K562 (cell line): ENCODE measurements around the gene PTRH1. TPM values are rescaled to one million over a fixed set of nuclear protein-coding genes. Genes with fewer than 3 reads are reported as not detected.

ENCODE experiments used
- ARID2 ChIP-seq: fragments of 450-650 bp; IDR thresholded peaks from 2 replicates; pipeline ENCODE4 v1.6.1; 2017; ENCODE audit warnings: antibody characterized with exemption, mild to moderate bottlenecking
- CC2D1A ChIP-seq: fragments of 450-650 bp; IDR thresholded peaks from 2 replicates; pipeline ENCODE4 v1.6.1; 2017; ENCODE audit warnings: mild to moderate bottlenecking
- CTBP1 ChIP-seq: fragments of 450-650 bp; IDR thresholded peaks from 2 replicates; pipeline ENCODE4 v1.6.1; 2016; ENCODE audit warnings: borderline replicate concordance
- DMBX1 ChIP-seq: fragments of 250-450 bp; sonication (Bioruptor Pico); IDR thresholded peaks from 2 replicates; pipeline ENCODE4 v1.8.0; 2022; ENCODE audit warnings: inconsistent platforms, mild to moderate bottlenecking, moderate library complexity, borderline replicate concordance
- ETV6 ChIP-seq, 3 experiments: fragments of 150-350 bp in 1 of 3; sonication (generic) in 1 of 3; formaldehyde crosslinking in 1 of 3; IDR thresholded peaks; 2 replicates each; pipeline versions ENCODE4 v1.6.1 to v1.8.0; 2014 to 2022; ENCODE audit warnings: borderline replicate concordance in 2 of 3, low read depth in 2 of 3, antibody characterized with exemption in 1 of 3, low read length in 1 of 3, mild to moderate bottlenecking in 1 of 3, missing genetic modification reagents in 1 of 3
- HCFC1 ChIP-seq: IDR thresholded peaks from 2 replicates; pipeline ENCODE4 v1.6.1; 2012; ENCODE audit warnings: low read depth, low read length, improper control_type of control experiment
- KDM4B ChIP-seq, 2 experiments: fragments of 450-650 bp in 1 of 2; sonication (generic) in 1 of 2; IDR thresholded peaks; 2 replicates each; pipeline ENCODE4 v1.6.1; 2016 to 2017; ENCODE audit warnings: borderline replicate concordance in 2 of 2, antibody characterized with exemption in 1 of 2, low read depth in 1 of 2, mild to moderate bottlenecking in 1 of 2
- MEF2D ChIP-seq: conservative IDR thresholded peaks from 2 replicates; pipeline ENCODE4 v1.6.1; 2016; ENCODE audit warnings: low read depth, missing genetic modification characterization, missing compliant biosample characterization
- MTF1 ChIP-seq: fragments of 250-450 bp; sonication (Bioruptor Pico); IDR thresholded peaks from 2 replicates; pipeline ENCODE4 v1.9.0; 2021; ENCODE audit warnings: moderate library complexity, mild to moderate bottlenecking, inconsistent platforms, borderline replicate concordance
- MYC ChIP-seq, 2 experiments: fragments of 250-450 bp in 1 of 2; sonication (Bioruptor Pico) in 1 of 2; IDR thresholded peaks; 2 replicates each; pipeline versions ENCODE4 v1.5.1 to v1.6.1; 2012 to 2021; ENCODE audit warnings: low read depth in 2 of 2, borderline replicate concordance in 1 of 2, improper control_type of control experiment in 1 of 2, low read length in 1 of 2, mild to moderate bottlenecking in 1 of 2, moderate library complexity in 1 of 2
- NFXL1 ChIP-seq: fragments of 450-650 bp; formaldehyde crosslinking; IDR thresholded peaks from 2 replicates; pipeline ENCODE4 v1.4.0; 2021; ENCODE audit warnings: mild to moderate bottlenecking
- NR2C2 ChIP-seq, 2 experiments: fragments of 200-800 bp in 1 of 2; sonication (Bioruptor generic) in 1 of 2; sonication (generic) in 1 of 2; formaldehyde crosslinking in 1 of 2; IDR thresholded peaks; 2 replicates each; pipeline versions ENCODE4 v1.6.1 to v1.8.0; 2016 to 2022; ENCODE audit warnings: mild to moderate bottlenecking in 1 of 2, missing compliant biosample characterization in 1 of 2, missing genetic modification characterization in 1 of 2, missing genetic modification reagents in 1 of 2
- RAD21 ChIP-seq, 2 experiments: fragments of 250-450 bp in 1 of 2; fragments of 450-650 bp in 1 of 2; sonication (Bioruptor Pico) in 1 of 2; formaldehyde crosslinking in 1 of 2; IDR thresholded peaks in 1 of 2; conservative IDR thresholded peaks in 1 of 2; 2 replicates each; pipeline versions ENCODE4 v1.4.0 to v1.8.0; 2020 to 2022; ENCODE audit warnings: mild to moderate bottlenecking in 2 of 2, moderate library complexity in 1 of 2
- RB1 ChIP-seq: fragments of 450-650 bp; IDR thresholded peaks from 2 replicates; pipeline ENCODE4 v1.6.1; 2017; ENCODE audit warnings: low read depth, mild to moderate bottlenecking
- STAG1 ChIP-seq: sonication (generic); formaldehyde crosslinking; IDR thresholded peaks from 2 replicates; pipeline ENCODE4 v1.5.0; 2020; ENCODE audit warnings: missing genetic modification reagents, borderline replicate concordance
- TOE1 ChIP-seq, 2 experiments: fragments of 450-650 bp in 1 of 2; sonication (generic) in 1 of 2; formaldehyde crosslinking in 1 of 2; IDR thresholded peaks; 2 replicates each; pipeline versions ENCODE4 v1.7.1 to v1.8.0; 2016 to 2022; ENCODE audit warnings: borderline replicate concordance in 2 of 2, mild to moderate bottlenecking in 2 of 2, antibody characterized with exemption in 1 of 2, inconsistent platforms in 1 of 2, low read depth in 1 of 2, missing genetic modification reagents in 1 of 2, moderate library complexity in 1 of 2
- USF1 ChIP-seq: sonication (generic); formaldehyde crosslinking; IDR thresholded peaks from 2 replicates; pipeline ENCODE4 v1.9.0; 2022; ENCODE audit warnings: mild to moderate bottlenecking, missing genetic modification reagents
- ZBTB33 ChIP-seq: sonication (generic); formaldehyde crosslinking; IDR thresholded peaks from 2 replicates; pipeline ENCODE4 v1.8.1; 2023; ENCODE audit warnings: mild to moderate bottlenecking, missing genetic modification reagents
- ZFP91 ChIP-seq: sonication (generic); formaldehyde crosslinking; IDR thresholded peaks from 2 replicates; pipeline ENCODE4 v1.8.0; 2022; ENCODE audit warnings: mild to moderate bottlenecking, missing genetic modification reagents
- ZNF263 ChIP-seq: sonication (generic); formaldehyde crosslinking; IDR thresholded peaks from 2 replicates; pipeline ENCODE4 v1.8.0; 2022; ENCODE audit warnings: mild to moderate bottlenecking, missing genetic modification reagents, borderline replicate concordance
- polyA plus RNA-seq, 8 experiments: library from polyadenylated mRNA; depleted of rRNA in 4 of 8; stranded (reverse) in 5 of 8; unstranded in 3 of 8; fragments of >200 nt; fragmentation: Nextera tagmentation in 2 of 8; fragmentation: Illumina TruSeq in 1 of 8; extraction: Ambion mirVana in 2 of 8; extraction: Trizol in 1 of 8; gene quantifications; 2 replicates each; pipeline versions ENCODE4 v1.2.1 to v1.2.3, GENCODE V29; 2011 to 2014; ENCODE audit warnings: inconsistent platforms in 1 of 8, missing spikeins in 1 of 8
- total RNA-seq, 7 experiments: library from RNA; depleted of rRNA in 6 of 7; stranded (reverse); fragments of >200 nt in 6 of 7; fragmentation: Illumina TruSeq in 2 of 7; extraction: Trizol in 2 of 7; gene quantifications; 2 replicates each; pipeline versions ENCODE4 v1.2.1 to v1.2.3, GENCODE V29; 2011 to 2021; ENCODE audit warnings: low replicate concordance in 1 of 7

The PTRH1 gene
- total and polyA plus RNA-seq, 9 of the 15 experiments (the other 6 are each of a cell fraction or from before 2014, with no cell fraction given): 0.63 to 43.1 (median 5.7) TPM

- TF ChIP-seq STAG1: peak; percentile 96
- TF ChIP-seq ZFP91 (CRISPR knock-in tag): 0 out of 2 replicates have a peak, but pooled peaks have one; percentile 15
- peak; percentile 64; the same call in 1 of the 2 replicates for TF ChIP-seq MYC (IDR thresholded peaks at IDR 0.05; ENCODE audit: low read depth, low read length)
- 0 out of 2 replicates have a peak, but pooled peaks have one; percentile 38 for TF ChIP-seq MYC (CRISPR knock-in tag; IDR thresholded peaks at IDR 0.05; ENCODE audit: borderline replicate concordance, low read depth)
- peak; percentile 1; the same call in 1 of the 2 replicates for TF ChIP-seq USF1 (CRISPR knock-in tag)
- peak; percentile 83 for TF ChIP-seq CC2D1A
- TF ChIP-seq NFXL1 (CRISPR knock-in tag): no peak
- TF ChIP-seq RB1: peak; percentile 66; the same call in 1 of the 2 replicates
- TF ChIP-seq MEF2D (tag): no peak
- no peak for TF ChIP-seq ETV6 (IDR thresholded peaks at IDR 0.05; ENCODE audit: borderline replicate concordance in 1 of 2, low read depth in 2 of 2, low read length in 1 of 2)
- peak; percentile 84; the same call in 1 of the 2 replicates for TF ChIP-seq ETV6 (CRISPR knock-in tag; IDR thresholded peaks at IDR 0.05; ENCODE audit: borderline replicate concordance)
- no peak for TF ChIP-seq DMBX1 (CRISPR knock-in tag)
- TF ChIP-seq CTBP1: 0 out of 2 replicates have a peak, but pooled peaks have one; percentile 24
- no peak for TF ChIP-seq TOE1 (IDR thresholded peaks at IDR 0.05; ENCODE audit: borderline replicate concordance)
- 0 out of 2 replicates have a peak, but pooled peaks have one; percentile 53 for TF ChIP-seq TOE1 (CRISPR knock-in tag; IDR thresholded peaks at IDR 0.05; ENCODE audit: borderline replicate concordance, low read depth)
- TF ChIP-seq ZNF263 (CRISPR knock-in tag): peak; percentile 14; the same call in 1 of the 2 replicates
- no peak for TF ChIP-seq HCFC1
- peak; percentile 58 for TF ChIP-seq ARID2
- TF ChIP-seq NR2C2 (CRISPR knock-in tag; IDR thresholded peaks at IDR 0.05): peak; percentile 30; the same call in 1 of the 2 replicates
- TF ChIP-seq NR2C2 (tag; IDR thresholded peaks at IDR 0.05): no peak
- TF ChIP-seq KDM4B (IDR thresholded peaks at IDR 0.05; ENCODE audit: borderline replicate concordance in 2 of 2, low read depth in 1 of 2): 0 out of 4 replicates have a peak, but pooled peaks of 1 of the 2 experiments have one; percentile 10
- peak; percentile 89 for TF ChIP-seq ZBTB33 (CRISPR knock-in tag)
- TF ChIP-seq MTF1: no peak
- peak in 1 of 2 experiments; percentile 85; a peak in 2 of 4 replicates for TF ChIP-seq RAD21 (CRISPR knock-in tag; conservative IDR thresholded peaks at IDR 0.05 in 1 of 2, IDR thresholded peaks at IDR 0.05 in 1 of 2)
Observed at GRCh38 chr9:127734247-127734746, 18.8 kb upstream of the PTRH1 start (continued).
